Calu3 (cell line): ENCODE measurements around the gene NAPEPLD. TPM values are rescaled to one million over a fixed set of nuclear protein-coding genes. Genes with fewer than 3 reads are reported as not detected.

ENCODE experiments used
- BruUV-seq: library from RNA; stranded (reverse); fragments of 400-500 nt; replicated peaks from 2 replicates; lab custom pipeline; 2021; lab: Mats Ljungman, UMichigan
- CTCF ChIA-PET: fragments of 300-600 bp; sonication (Branson Sonifier 250); formaldehyde crosslinking; loops from one replicate; lab custom pipeline; 2022; ENCODE audit warnings: antibody characterized with exemption; lab: Charles Lee
- DNase-seq: peaks from one replicate; pipeline ENCODE4 v3.0.0; 2022
- H3K27ac Mint-ChIP-seq: one replicate; pipeline ENCODE4 v1.8.0; 2022; ENCODE audit warnings: mixed read lengths; ENCODE audit not compliant: unreplicated experiment
- H3K27me3 Mint-ChIP-seq: one replicate; pipeline ENCODE4 v1.8.0; 2022; ENCODE audit warnings: mixed read lengths; ENCODE audit not compliant: unreplicated experiment
- H3K36me3 Mint-ChIP-seq: one replicate; pipeline ENCODE4 v1.8.0; 2022; ENCODE audit warnings: mild to moderate bottlenecking, moderate library complexity, mixed read lengths; ENCODE audit not compliant: insufficient read depth, unreplicated experiment
- H3K4me1 Mint-ChIP-seq: one replicate; pipeline ENCODE4 v1.8.0; 2022; ENCODE audit warnings: mild to moderate bottlenecking, low read depth, mixed read lengths; ENCODE audit not compliant: unreplicated experiment
- H3K4me3 Mint-ChIP-seq: one replicate; pipeline ENCODE4 v1.8.0; 2022; ENCODE audit warnings: mild to moderate bottlenecking, low read depth, moderate library complexity, mixed read lengths; ENCODE audit not compliant: unreplicated experiment
- H3K9me3 Mint-ChIP-seq: one replicate; pipeline ENCODE4 v1.8.0; 2022; ENCODE audit warnings: low read depth, mixed read lengths; ENCODE audit not compliant: unreplicated experiment
- CTCF ChIP-seq: fragments of 200-600 bp; IDR thresholded peaks from one replicate; pipeline ENCODE4 v1.8.0; 2022; ENCODE audit warnings: antibody characterized with exemption; ENCODE audit not compliant: unreplicated experiment
- intact Hi-C: fragments of 100-400 bp; cut with micrococcal nuclease; formaldehyde crosslinking; loops from one replicate; pipeline ENCODE4 v1.10.0; 2022; ENCODE audit not compliant: unreplicated experiment
- total RNA-seq: library from RNA; stranded (reverse); gene quantifications from 2 replicates; pipeline ENCODE4 v1.2.3, GENCODE V29; 2022

Gene NAPEPLD
- total RNA-seq, 1 experiment from 2014 or later = 28.6 TPM

- no peak for DNase-seq
- CTCF ChIA-PET = no interaction called here
- no TSS peak for BruUV-seq
- Mint-ChIP-seq H3K4me1 (peaks cover 25% of the 10 kb centered on the region), H3K4me3 (no peak overlapping the region), H3K36me3 (peaks cover 28% of the 10 kb centered on the region), H3K27ac (no peak overlapping the region), H3K27me3 (no peaks in the 10 kb centered on the region), H3K9me3 (no peaks in the 10 kb centered on the region)
- no peak for TF ChIP-seq CTCF
- intact Hi-C loops = no loop called here
These were observed 5.0 kb downstream of the NAPEPLD start for GRCh38 chr7:103143868-103144267.

DNA sequence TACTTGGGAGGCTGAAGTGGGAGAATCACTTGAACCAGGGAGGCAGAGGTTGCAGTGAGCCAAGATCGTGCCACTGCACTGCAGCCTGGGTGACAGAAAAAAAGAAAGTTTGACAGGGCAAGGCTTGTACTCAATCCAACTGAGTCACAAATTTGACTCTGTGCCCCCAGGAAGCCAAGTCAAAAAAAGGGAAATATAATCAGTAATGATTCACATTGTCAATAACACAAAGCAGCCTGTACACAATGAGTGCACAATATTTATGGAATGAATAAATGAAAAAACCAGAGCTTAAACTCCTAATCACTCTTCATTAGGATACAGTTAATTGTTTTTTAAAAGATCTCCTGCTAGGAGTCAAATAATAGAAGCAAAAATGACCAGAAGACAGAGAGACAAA is 6.4 kb downstream of the NAPEPLD start:
- BruUV-seq = no TSS peak
- CTCF ChIA-PET = no interaction called here
- Mint-ChIP-seq H3K4me1 (peaks cover 25% of the 10 kb centered on the region), H3K27ac (no peak overlapping the region), H3K36me3 (peaks cover 15% of the 10 kb centered on the region), H3K9me3 (no peaks in the 10 kb centered on the region), H3K4me3 (no peak overlapping the region), H3K27me3 (no peaks in the 10 kb centered on the region)
- intact Hi-C loops = no loop called here
- DNase-seq = no peak
- TF ChIP-seq CTCF = no peak

GRCh38 chr7:103141753-103142404 is 7.0 kb downstream of the NAPEPLD start:
- H3K27ac Mint-ChIP-seq = no peak overlapping the region

GRCh38 chr7:103140685-103141084 is 8.2 kb downstream of the NAPEPLD start:
- TF ChIP-seq CTCF = no peak
- H3K27me3 Mint-ChIP-seq = no peaks in the 10 kb centered on the region
- H3K9me3 Mint-ChIP-seq = no peaks in the 10 kb centered on the region
- CTCF ChIA-PET = no interaction called here
- peaks cover 20% of the 10 kb centered on the region for H3K4me1 Mint-ChIP-seq
- no peak for DNase-seq
- intact Hi-C loops = no loop called here
- peaks cover 9% of the 10 kb centered on the region for H3K36me3 Mint-ChIP-seq
- no peak overlapping the region for H3K4me3 Mint-ChIP-seq
- BruUV-seq = no TSS peak
- H3K27ac Mint-ChIP-seq = no peak overlapping the region

More at GRCh38 chr7:103141753-103142404, 7.0 kb downstream of the NAPEPLD start:
- intact Hi-C loops = no loop called here
- no peak for TF ChIP-seq CTCF
- CTCF ChIA-PET = no interaction called here
- no peaks in the 10 kb centered on the region for H3K9me3 Mint-ChIP-seq
- no peak for DNase-seq
- peaks cover 9% of the 10 kb centered on the region for H3K36me3 Mint-ChIP-seq
- BruUV-seq = no TSS peak
- no peaks in the 10 kb centered on the region for H3K27me3 Mint-ChIP-seq
- H3K4me3 Mint-ChIP-seq = no peak overlapping the region
- peaks cover 25% of the 10 kb centered on the region for H3K4me1 Mint-ChIP-seq
